Measurements from ENCODE around the gene MTR. TPM values are rescaled to one million over a fixed set of nuclear protein-coding genes. Genes with fewer than 3 reads are reported as not detected.

Gene MTR
- polyA plus RNA-seq, 5 donors: 26.1 to 50.2 (median 42.9) TPM

DNA sequence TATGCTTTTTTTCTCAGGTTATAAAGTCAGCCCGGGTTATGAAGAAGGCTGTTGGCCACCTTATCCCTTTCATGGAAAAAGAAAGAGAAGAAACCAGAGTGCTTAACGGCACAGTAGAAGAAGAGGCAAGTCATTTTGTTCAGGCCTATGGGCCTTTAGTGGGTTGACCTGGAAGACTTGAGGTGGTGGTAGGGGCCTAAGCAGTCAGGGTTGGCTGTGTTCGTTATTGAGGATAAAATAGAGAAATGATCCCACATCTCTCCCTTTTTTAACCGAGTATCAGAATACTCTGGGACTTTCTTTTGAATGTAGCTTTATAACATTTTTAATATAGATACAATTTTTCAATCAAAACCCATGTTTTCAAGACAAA, 67.1 kb downstream of the MTR start:
- DNase-seq: no peak

DNA sequence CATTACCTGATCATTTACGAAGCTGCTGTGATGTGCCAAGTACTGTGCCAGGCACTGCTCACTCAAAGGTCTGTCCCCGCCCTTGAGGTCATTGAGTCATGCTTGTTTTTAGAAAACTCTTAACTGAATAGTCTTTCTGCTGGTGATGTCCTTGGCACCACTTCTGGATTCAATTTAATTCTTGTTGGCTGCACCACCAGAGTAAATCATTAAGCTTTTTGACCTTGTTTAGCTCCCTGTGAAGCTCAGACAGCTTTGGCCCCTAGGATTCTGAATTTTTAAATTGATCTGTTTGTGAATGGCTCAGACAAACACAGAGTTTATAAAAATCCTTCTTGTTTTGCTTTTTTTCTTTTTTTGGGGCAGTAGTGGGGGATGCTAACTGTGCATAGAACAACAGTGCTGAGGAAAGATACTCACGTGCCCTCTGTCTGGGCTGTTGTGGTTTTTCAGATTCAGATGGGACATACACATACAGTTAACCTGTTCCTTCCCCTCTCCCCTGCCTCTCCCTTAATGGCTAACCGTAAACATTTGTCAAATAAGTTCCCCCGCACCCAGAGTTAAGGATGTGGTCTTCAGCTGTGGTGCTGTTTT, 67.6 kb downstream of the MTR start:
- no peak for DNase-seq

DNA sequence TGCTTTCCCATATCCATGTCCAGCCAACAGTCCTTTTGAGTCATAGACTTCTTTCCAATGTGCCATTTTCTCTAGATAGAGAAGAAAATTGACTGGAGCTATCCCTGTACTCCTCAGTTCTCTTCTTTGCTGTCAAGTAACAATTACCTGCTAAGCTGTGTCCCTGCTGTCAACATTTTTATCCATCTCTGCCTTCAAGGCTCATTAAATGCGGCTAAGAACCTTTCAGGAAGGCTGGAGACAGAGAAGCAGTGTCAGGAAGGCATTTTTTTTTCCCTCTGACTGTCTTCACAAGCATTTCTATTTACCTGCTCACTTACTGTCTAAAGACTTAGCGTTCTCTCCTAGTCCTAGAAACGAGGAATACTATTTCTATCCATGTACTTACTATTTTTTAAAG, 69.1 kb downstream of the MTR start:
- no peak for DNase-seq

DNA sequence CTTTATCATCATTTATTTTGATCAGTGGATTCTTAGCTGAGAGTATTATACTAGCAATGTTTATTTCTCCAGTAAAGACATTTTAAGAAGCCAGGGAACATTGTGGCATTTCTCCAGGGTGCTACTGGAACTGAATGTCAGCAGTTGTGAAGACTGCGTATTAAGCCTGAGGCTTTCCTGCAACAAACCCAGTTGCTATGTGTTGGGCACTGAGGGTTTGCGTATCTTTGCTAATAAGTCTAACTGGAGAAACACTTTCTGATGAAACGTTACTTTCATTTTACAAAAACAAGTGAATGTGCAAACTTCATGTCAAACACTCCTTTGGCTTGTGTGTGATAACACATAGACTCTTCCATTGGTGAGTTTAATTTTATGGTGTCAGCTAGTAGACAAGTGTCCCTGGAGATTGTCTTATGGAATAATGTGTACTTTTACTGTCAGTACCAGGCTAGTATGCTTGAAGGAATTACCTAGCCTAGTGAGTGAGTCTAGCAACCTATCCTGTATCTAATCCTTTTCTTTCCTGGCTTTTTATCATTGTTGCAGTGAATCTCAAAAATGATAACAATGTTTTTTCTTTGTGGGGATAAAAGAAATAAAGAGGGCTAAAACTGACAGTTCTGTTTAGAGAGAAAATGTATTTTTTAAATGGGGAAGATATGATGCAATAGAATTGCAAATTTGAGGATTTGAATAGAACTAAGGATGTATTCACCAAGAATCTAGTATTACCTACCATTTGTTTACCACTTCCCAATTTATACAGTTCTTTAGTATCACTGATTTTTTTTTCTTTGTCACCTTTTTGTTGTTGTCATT, 70.1 kb downstream of the MTR start:
- no peak for DNase-seq

DNA sequence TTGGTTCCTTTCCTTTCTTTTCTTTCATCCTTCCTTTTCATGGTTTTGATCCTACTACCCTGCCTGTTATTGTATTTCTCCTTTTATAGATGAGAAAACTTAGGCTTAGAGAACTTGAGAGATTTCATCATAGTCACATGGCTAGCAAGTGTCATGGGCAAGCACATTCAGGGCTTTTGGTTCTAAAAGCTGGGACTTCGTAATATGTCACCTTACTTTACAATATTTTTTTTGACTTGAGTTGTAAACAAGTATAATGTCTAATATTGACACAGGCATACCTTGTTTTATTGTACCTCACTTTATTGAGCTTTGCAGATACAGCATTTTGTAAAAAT, 70.7 kb downstream of the MTR start:
- DNase-seq: no peak

DNA sequence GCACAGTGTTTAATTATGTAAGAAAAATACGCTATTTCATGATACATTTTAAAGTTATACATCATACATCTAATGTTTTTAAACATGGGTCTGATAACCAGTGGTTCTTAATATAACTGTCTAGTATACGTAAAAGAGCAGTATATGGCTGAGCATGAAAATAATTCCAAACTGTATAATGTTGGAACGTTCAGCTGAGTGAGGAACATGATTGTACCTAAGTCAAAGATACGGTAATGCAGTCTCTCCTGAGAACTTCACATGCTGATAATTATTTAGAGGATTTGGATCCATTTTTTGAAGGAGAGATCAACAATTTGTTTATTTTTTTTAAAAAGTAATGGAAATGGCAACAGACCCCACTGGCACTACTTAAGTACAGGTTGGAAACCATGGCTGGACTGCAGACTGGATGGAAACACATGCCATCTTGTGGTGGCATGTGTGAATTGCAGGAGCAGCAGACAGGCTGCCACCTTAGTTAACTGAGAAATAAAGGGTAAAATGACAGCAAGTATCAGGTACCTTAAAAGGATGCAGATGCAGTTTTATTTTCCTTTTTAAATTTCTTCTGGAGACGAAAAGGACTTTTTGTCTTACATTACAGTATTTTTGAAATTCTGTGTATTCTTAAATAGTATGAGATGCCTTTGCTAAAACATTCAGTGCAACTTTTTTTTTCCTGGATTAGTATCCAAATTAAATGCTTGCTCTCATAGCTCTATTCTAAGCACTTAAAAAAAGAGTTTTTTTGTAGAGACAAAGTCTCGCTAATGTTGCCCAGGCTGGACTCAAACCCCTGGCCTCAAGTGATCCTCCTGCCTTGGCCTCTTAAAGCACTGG, 73.8 kb downstream of the MTR start:
- peak; percentile 8 for DNase-seq

DNA sequence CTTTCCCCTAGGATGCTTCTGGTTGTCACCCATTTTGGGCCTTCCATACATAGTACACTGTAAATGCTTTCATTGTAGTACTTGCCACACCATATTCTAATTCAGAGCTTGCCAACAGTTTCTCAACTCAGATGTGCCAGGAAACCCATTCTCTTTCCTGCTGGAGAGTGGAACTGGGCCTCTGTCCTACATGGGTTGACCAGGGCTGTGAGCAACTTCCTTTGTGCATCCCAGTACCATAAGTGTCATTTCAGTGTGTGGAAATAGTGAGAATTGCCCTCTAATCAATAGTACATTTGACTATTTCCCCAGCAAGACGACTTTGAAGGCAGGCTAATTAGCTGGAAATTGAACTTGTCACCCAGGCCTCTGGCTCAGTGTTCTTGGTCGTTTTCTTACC, 74.8 kb downstream of the MTR start:
- DNase-seq: no peak

DNA sequence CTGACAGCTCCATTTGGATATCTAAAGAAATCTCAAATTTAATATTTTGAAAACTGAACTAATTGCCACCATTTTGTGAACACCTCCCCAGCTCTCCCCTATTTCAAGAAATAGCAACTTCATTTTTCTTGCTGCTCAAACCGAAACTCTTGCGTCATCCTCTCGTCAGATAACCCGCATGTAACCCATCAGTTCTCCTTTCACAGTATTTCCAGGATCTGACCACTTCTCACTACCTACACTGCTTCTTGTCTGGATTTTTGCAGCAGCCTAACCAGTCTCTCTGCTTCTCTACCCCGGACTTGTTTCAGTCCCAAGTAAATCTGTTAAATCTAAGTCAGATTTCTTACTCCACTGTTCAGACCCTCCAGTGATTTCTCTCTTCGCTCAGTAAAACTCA, 75.6 kb downstream of the MTR start:
- no peak for DNase-seq

DNA sequence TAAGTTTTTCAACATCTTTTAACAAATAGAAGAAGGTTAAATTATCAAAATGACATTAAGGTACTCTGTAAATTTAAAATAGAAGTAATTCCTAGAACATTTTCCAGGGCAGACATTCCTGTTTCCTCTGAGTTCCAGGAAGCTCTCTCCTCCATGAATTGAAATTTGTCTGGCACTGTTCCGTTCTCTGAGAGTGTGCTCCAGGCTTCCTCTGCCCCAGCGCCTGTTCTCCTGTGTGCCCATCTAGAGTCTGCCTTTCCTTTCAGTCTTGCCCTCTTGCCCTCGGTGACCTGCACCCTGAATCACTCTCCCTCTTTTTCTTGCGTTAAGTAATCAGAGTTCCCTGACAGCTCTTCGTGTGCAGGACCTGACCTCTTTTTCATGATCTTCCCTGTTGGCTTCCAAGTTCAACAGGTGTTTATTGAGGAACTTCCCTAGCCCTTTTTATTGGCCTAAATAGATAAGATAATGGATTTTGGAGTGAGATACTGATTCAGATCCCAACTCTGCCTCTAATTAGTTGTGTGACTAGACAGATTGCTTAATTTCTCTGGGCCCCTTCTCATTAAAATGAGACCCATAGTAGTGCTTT, 77.1 kb downstream of the MTR start:
- DNase-seq: no peak

DNA sequence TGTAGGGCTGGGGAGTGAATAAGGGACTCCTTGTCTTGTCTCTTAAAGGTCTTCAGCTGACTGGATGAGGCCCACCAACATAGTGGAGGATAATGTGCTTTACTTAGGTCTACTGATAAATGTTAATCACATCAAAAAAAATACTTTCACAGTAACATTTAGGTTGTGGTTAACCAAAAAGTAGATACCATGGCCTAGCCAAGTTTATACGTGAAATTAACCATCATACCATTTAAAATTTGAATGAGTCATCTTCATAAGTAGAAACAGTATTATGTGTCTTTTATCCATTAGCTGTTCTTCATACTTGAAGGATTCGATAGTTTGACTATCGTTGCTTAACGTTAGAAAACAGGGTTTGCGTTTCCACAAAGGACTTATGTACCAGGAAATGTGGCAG, 80.9 kb downstream of the MTR start:
- DNase-seq: no peak

DNA sequence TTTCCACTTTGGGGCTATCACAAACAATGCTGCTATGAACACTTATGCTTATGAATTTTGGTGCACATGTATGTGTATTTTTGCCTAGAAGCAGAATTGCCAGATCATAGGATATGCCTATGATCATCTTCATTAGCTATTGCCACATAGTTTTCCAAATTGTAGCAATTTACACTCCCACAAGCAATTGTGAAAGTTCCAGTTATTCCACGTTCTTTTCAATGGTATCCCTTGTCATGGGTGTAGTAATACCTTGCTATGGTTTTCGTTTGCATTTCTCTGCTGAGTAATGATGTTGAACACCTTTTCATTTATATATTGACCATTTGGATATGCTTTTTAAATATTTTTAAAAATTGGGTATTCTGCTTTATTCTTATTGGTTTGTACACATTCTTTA, 82.6 kb downstream of the MTR start:
- no peak for DNase-seq

DNA sequence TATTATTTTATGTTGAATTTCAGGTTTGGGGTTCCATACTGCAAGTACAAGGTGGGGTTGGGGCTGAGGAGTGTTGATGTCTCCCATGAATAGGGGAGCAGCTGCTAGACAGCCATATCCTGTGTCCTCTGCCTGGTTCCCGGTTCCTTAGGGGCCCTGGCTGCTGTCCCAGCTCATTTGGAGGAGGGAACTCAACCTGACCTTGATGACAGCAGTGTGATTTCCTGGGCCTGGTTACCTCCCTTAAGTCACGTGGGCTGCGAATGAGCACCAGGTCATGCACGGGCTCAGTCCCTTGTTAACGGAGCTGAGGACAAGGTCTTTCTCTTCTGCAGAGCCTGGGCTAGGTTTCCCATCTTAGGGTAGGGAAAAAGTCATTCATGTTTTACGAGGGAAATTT, 85.1 kb downstream of the MTR start:
- DNase-seq: no peak

DNA sequence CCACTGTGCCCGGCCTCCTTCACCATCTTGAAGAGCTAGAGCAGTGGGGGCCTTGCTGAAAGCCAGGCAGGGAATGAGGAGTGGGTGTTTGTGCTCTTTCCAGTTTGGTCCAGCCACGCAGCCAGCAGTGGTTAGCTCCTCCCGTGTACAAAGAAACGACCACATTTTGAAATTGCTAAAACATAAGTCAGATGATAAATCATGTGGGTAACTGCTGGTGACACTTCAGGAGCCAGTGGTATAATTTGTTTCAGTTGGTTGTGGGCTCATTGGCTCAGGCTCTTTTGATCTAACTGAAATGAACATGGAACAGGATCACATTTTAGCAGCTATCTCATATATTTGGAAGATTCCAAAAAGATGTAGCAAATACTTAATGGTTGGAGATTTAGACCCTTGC, 87.6 kb downstream of the MTR start:
- DNase-seq: no peak

DNA sequence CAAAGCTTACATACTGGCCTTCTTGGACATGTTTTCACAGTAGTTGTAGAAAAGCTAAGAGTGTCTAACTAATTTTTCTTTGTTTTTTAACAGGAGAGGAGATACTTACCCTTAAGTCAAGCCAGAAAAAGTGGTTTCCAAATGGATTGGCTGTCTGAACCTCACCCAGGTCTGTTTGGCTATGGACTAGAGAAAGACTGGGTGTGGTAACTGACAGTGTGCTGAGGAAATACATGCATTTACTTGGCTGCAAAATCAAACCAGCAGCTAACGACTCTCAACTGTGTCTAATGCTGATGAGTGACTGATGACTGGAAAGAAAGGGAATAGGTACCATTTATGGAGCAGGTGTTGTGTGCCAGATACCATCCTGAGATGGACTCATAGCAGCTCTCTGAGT, 91.1 kb downstream of the MTR start:
- DNase-seq: no peak

DNA sequence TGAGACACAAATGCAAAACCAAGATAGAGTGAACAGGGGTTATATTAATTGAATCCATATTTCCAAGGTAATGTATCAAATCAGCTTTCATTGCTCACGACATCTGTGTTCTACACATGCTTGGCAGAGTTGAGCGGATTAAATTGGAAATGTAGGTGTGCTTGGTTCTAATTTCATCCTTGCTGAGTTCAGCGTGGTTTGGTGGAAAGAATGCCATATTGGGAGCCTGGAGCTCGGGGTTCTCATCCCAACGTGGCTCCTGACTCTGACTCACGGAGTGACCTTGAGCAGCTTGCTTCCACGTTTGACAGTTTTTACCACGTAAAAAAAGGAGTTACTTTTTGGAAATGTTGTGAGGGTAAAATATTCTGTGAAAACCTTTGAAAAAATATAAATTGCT, 92.0 kb downstream of the MTR start:
- DNase-seq: no peak

DNA sequence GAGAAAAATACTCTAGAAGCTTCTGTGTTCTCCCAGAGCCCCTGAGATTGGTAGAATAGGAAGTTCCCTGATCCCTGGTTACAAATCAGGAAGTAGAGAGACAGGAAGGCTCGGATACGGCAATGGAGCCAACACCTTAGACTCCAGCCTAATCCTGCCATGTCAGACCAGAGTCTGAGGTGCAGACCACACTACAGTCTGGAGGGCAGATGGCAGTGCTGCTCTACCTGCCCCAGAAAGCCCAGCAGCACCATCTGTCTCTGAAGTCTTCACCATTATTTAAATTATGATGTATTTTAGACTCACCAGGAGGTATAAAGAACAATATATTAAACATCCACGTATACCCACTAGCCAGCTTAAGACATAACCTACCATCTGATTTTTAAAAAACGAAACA, 93.0 kb downstream of the MTR start:
- no peak for DNase-seq

DNA sequence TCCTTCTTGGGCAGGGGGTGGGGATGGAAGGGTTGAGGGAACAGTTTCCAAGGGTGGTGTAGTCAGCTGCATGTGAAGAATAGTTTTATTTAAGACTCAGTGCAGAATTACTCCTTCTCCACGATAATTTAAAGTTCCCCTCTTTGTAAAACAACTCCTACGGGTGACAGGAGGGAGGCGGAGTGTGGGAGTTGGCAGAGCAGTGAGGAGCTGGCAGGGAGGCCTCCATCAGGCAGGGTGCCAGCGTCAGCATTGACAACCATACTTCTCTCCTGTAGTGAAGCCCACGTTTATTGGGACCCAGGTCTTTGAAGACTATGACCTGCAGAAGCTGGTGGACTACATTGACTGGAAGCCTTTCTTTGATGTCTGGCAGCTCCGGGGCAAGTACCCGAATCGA, 93.8 kb downstream of the MTR start:
- no peak for DNase-seq

DNA sequence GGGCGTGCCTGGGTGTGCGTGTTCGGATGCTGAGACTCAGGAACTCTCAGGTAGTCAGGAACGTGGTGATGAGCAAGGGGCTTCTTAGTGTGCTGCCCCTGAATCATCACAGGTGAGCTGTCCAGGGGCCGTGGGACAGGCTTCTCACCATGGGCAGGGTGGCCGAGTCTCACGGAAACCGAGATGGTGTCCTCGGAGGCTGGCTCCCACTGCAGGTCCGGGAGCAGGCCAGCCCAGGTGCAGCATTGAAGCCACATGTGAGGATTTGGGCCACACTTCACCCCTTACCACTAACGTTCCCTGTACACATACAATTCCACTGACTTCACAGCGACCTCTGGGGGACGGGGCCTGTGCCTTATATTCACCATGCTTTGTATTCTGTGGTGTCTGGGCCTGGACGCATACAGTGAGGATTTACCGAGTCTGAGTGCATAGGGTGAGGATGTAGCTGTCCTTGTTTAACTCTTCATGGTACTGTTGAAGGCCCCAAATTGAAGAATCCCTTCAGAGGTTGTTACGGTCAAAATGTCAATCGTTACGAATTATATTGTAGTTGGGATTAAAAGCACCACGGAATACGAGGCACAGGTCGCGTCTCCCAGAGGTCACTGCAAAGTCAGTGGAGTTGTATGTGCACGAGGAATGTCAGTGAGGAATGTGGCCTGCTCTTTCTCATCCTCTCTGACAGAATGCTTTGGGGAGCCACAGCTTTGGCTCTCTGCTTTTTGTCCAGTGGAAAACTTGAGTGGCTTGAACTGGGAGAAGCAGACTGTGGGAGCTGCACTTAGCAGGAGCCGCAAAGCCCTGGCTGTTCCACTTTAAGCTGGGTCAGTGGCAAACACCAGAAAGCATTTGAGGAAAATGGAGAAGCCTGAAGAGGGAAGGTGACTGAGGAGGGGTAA, 95.3 kb downstream of the MTR start:
- no peak for DNase-seq

DNA sequence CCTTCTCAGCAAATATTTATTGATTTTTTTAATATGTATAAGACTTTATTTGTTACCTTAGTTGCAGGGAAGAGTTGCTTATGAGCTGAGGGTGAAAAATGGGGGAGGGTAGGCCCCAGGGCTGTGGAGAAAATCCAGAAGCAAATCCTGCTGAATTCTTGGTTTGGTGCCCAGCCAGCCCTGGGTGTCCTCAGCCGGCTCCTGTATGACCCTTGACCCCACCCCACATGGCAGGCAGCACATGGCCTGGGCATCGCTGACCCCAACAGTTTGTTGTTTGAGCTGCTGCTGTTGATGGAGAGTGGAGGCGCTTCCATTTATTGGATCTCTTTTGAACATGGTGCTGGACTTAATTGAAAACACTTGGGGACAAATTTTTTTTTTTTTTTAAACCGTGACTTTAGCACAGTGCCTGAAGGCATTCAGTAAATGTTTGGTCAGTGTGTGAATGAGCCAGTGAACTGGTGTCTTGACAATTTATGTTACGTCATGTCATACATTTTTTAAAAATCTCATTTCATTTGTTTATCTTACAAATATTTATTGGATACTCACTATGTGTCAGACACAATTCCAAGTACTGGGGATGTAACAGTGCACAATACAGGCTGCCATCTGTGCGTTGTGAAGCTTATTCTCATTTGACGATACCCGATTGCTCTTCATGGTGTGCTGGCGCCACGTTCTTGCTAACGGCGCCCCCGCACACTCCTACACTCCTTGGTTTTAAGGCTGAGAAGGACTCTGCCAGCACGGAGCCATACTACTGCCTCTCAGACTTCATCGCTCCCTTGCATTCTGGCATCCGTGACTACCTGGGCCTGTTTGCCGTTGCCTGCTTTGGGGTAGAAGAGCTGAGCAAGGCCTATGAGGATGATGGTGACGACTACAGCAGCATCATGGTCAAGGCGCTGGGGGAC, 98.8 kb downstream of the MTR start:
- no peak for DNase-seq

DNA sequence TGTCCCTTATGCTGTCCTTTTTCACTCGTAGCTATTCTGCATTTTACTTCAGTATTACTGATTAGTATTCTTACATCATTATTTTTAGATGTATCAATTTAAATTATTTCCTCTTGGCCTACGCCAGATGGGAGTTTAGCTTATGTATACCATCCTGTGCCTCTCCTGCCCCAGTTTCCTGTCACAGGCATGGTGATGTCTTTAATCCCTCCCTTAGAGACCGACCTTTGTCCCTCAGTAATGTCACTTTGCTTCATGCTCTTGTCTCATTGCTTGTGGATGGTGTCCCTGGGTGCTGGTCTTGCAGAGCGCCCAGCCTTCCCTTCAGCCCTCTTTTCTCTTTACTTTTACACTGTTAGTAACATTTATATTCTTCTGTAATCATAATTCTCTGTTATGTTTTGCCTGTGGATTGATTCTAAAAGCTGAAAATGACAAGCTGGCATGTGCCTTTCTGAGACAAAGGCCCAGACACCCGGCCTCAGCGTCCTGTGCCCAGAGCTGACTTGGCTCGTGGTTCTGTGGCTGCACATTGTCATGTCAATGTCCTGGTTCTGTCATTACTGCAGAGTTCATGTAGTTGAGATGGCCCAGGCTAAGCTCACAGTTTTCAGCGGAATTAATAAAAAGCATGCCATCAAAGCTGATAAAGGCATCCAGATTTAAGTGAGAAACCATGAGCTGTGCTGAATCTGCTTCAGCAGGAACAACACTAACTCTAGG, 100.7 kb downstream of the MTR start:
- no peak for DNase-seq

Measured in right lung (tissue), 5 donors.